H1 (cell line): ENCODE data around the gene CYP11A1. TPM values are rescaled to one million over a fixed set of nuclear protein-coding genes. Genes with fewer than 3 reads are reported as not detected.

Experiments
- CTCF ChIA-PET: fragments of 300-600 bp; sonication (Branson Sonifier 250); formaldehyde crosslinking; loops from one replicate; lab custom pipeline; 2021; ENCODE audit not compliant: partially characterized antibody; lab: Charles Lee
- POLR2A ChIA-PET: fragments of 300-600 bp; sonication (Branson Sonifier 250); formaldehyde crosslinking; loops from one replicate; lab custom pipeline; 2021; ENCODE audit warnings: inconsistent platforms; ENCODE audit not compliant: partially characterized antibody; lab: Charles Lee
- DNase-seq, 2 experiments: peaks; one replicate each; pipeline versions ENCODE4 v3.0.0 to v3.0.0-alpha.2; 2010 to 2022; ENCODE audit warnings: low spot score in 2 of 2, low read depth in 1 of 2, mixed read lengths in 1 of 2
- FAIRE-seq: peaks from 2 replicates; lab custom pipeline; 2011; peaks lifted over from hg19 to GRCh38; lab: Jason Lieb, UNC
- H2AFZ ChIP-seq: 2 replicates; pipeline ENCODE4 v1.8.1; 2012; ENCODE audit warnings: low read length, inconsistent platforms
- H2AK5ac ChIP-seq: 2 replicates; pipeline ENCODE4 v1.6.1; 2013; ENCODE audit warnings: low read depth, low read length
- H2BK120ac ChIP-seq: replicated peaks from 2 replicates; pipeline ENCODE3; 2013; ENCODE audit warnings: low read depth, low read length, inconsistent platforms
- H2BK12ac ChIP-seq: 2 replicates; pipeline ENCODE4 v1.6.1; 2013; ENCODE audit warnings: low read depth, low read length
- H2BK15ac ChIP-seq: 2 replicates; pipeline ENCODE4 v1.6.1; 2013; ENCODE audit warnings: low read length
- H2BK20ac ChIP-seq: 2 replicates; pipeline ENCODE4 v1.6.1; 2013; ENCODE audit warnings: low read length
- H2BK5ac ChIP-seq: 2 replicates; pipeline ENCODE4 v1.6.1; 2013; ENCODE audit warnings: low read depth, low read length
- H3K14ac ChIP-seq: 2 replicates; pipeline ENCODE4 v1.6.1; 2013; ENCODE audit warnings: inconsistent platforms; ENCODE audit not compliant: insufficient read length
- H3K18ac ChIP-seq: 2 replicates; pipeline ENCODE4 v1.6.1; 2013; ENCODE audit warnings: low read length; ENCODE audit errors: extremely low read depth
- H3K23ac ChIP-seq: 2 replicates; pipeline ENCODE4 v1.6.1; 2013; ENCODE audit warnings: inconsistent platforms; ENCODE audit not compliant: insufficient read length
- H3K23me2 ChIP-seq: 2 replicates; pipeline ENCODE4 v1.6.1; 2013; ENCODE audit warnings: low read depth, low read length
- H3K27ac ChIP-seq: 2 replicates; pipeline ENCODE4 v1.6.1; 2011; ENCODE audit warnings: low read depth, low read length, inconsistent platforms
- H3K27me3 ChIP-seq, 4 experiments: replicated peaks in 1 of 4; 1 replicate in 1 of 4; 2 replicates in 3 of 4; pipeline versions ENCODE4 v1.6.1 to v1.8.1; 2011 to 2013; ENCODE audit warnings: low read length in 3 of 4, mild to moderate bottlenecking in 3 of 4, inconsistent platforms in 2 of 4, mixed read lengths in 2 of 4, moderate library complexity in 1 of 4; ENCODE audit not compliant: control insufficient read depth in 3 of 4, insufficient read depth in 3 of 4; ENCODE audit errors: extremely low read depth in 1 of 4
- H3K36me3 ChIP-seq, 4 experiments: 2 replicates each; pipeline versions ENCODE4 v1.6.1 to v1.8.1; 2011 to 2013; ENCODE audit warnings: mild to moderate bottlenecking in 4 of 4, low read length in 3 of 4, moderate library complexity in 2 of 4, control low read depth in 1 of 4, inconsistent platforms in 1 of 4; ENCODE audit not compliant: insufficient read depth in 4 of 4, control insufficient read depth in 2 of 4
- H3K4ac ChIP-seq: replicated peaks from 2 replicates; pipeline ENCODE3; 2013; ENCODE audit warnings: low read length, low read depth, mixed read lengths, inconsistent platforms; ENCODE audit not compliant: insufficient read length
- H3K4me1 ChIP-seq, 4 experiments: replicated peaks in 1 of 4; 1 replicate in 1 of 4; 2 replicates in 3 of 4; pipeline versions ENCODE4 v1.6.1 to v1.8.1; 2011 to 2013; ENCODE audit warnings: low read length in 3 of 4, inconsistent platforms in 2 of 4, mixed read lengths in 1 of 4; ENCODE audit not compliant: insufficient read depth in 4 of 4, control insufficient read depth in 3 of 4
- H3K4me2 ChIP-seq, 2 experiments: 2 replicates each; pipeline versions ENCODE4 v1.6.1 to v1.8.1; 2011 to 2013; ENCODE audit warnings: low read depth in 2 of 2, low read length in 2 of 2, control low read depth in 1 of 2, inconsistent platforms in 1 of 2, mild to moderate bottlenecking in 1 of 2; ENCODE audit not compliant: insufficient read depth in 1 of 2
- H3K4me3 ChIP-seq, 4 experiments: fragments of 200-600, 300-600 bp in 1 of 4; sonication (generic), shearing (Covaris generic), sonication (Bioruptor Twin) in 1 of 4; 2 replicates each; pipeline versions ENCODE4 v1.5.1 to v1.8.1; 2011 to 2016; ENCODE audit warnings: low read length in 4 of 4, low read depth in 3 of 4, control low read depth in 2 of 4, inconsistent platforms in 2 of 4, mild to moderate bottlenecking in 2 of 4, mixed read lengths in 1 of 4, moderate library complexity in 1 of 4; ENCODE audit not compliant: insufficient read depth in 2 of 4; ENCODE audit errors: extremely low read depth in 1 of 4
- H3K56ac ChIP-seq: replicated peaks from 2 replicates; pipeline ENCODE3; 2013; ENCODE audit warnings: low read depth, mild to moderate bottlenecking, mixed read lengths, low read length, inconsistent platforms; ENCODE audit not compliant: insufficient read length
- H3K79me1 ChIP-seq: 2 replicates; pipeline ENCODE4 v1.6.1; 2013; ENCODE audit warnings: low read depth, low read length, control low read depth
- H3K79me2 ChIP-seq, 2 experiments: 2 replicates each; pipeline versions ENCODE4 v1.6.1 to v1.8.1; 2012 to 2013; ENCODE audit warnings: low read length in 2 of 2, mild to moderate bottlenecking in 2 of 2, inconsistent platforms in 1 of 2; ENCODE audit not compliant: insufficient read depth in 2 of 2, control insufficient read depth in 1 of 2
- H3K9ac ChIP-seq, 4 experiments: replicated peaks in 1 of 4; 1 replicate in 1 of 4; 2 replicates in 3 of 4; pipeline versions ENCODE4 v1.6.1 to v1.8.1; 2011 to 2013; ENCODE audit warnings: low read depth in 3 of 4, low read length in 3 of 4, control low read depth in 2 of 4, mild to moderate bottlenecking in 2 of 4, moderate library complexity in 2 of 4, inconsistent platforms in 1 of 4; ENCODE audit errors: extremely low read depth in 1 of 4
- H3K9me3 ChIP-seq, 2 experiments: 2 replicates each; pipeline versions ENCODE4 v1.6.1 to v1.8.1; 2012 to 2013; ENCODE audit warnings: mild to moderate bottlenecking in 2 of 2, moderate library complexity in 2 of 2, control low read depth in 1 of 2, inconsistent platforms in 1 of 2, low read depth in 1 of 2, low read length in 1 of 2, mixed read lengths in 1 of 2; ENCODE audit not compliant: insufficient read depth in 2 of 2
- H4K20me1 ChIP-seq, 2 experiments: replicated peaks in 1 of 2; 2 replicates each; pipeline versions ENCODE3 to v1.8.1; 2011 to 2013; ENCODE audit warnings: inconsistent platforms in 2 of 2, low read length in 2 of 2, mild to moderate bottlenecking in 1 of 2; ENCODE audit not compliant: insufficient read depth in 2 of 2, control insufficient read depth in 1 of 2
- H4K5ac ChIP-seq: 2 replicates; pipeline ENCODE4 v1.6.1; 2013; ENCODE audit warnings: low read length, low read depth, mixed read lengths, inconsistent platforms; ENCODE audit not compliant: insufficient read length
- H4K8ac ChIP-seq: 2 replicates; pipeline ENCODE4 v1.8.0; 2013; ENCODE audit warnings: mild to moderate bottlenecking, moderate library complexity, low read length, inconsistent platforms; ENCODE audit not compliant: insufficient read depth; ENCODE audit errors: extremely low read depth
- H4K91ac ChIP-seq: replicated peaks from 2 replicates; pipeline ENCODE3; 2013; ENCODE audit warnings: low read length, mixed read lengths, inconsistent platforms; ENCODE audit not compliant: insufficient read length
- ATF2 ChIP-seq: IDR thresholded peaks from 2 replicates; pipeline ENCODE4 v1.6.1; 2012; ENCODE audit warnings: low read length, inconsistent platforms
- BCL11A ChIP-seq, 2 experiments: IDR thresholded peaks; one replicate each; pipeline ENCODE4 v1.6.1; 2011; ENCODE audit warnings: low read depth in 2 of 2, low read length in 2 of 2, mild to moderate bottlenecking in 2 of 2
- BRCA1 ChIP-seq: IDR thresholded peaks from 2 replicates; pipeline ENCODE4 v1.6.1; 2012; ENCODE audit warnings: low read depth, low read length, improper control_type of control experiment
- CHD2 ChIP-seq: IDR thresholded peaks from 2 replicates; pipeline ENCODE4 v1.6.1; 2012; ENCODE audit warnings: low read length, improper control_type of control experiment
- EGR1 ChIP-seq: IDR thresholded peaks from 2 replicates; pipeline ENCODE4 v1.6.1; 2011; ENCODE audit warnings: low read depth, low read length, borderline replicate concordance
- EZH2 ChIP-seq: fragments of 200-600 bp; sonication (generic); IDR thresholded peaks from 2 replicates; pipeline ENCODE4 v1.7.1; 2012; ENCODE audit warnings: low read depth, mild to moderate bottlenecking, moderate library complexity, low read length, inconsistent platforms; ENCODE audit not compliant: severe bottlenecking
- HDAC2 ChIP-seq, 2 experiments: fragments of 300-600 bp in 1 of 2; sonication (generic) in 1 of 2; IDR thresholded peaks; 2 replicates each; pipeline ENCODE4 v1.6.1; 2011 to 2012; ENCODE audit warnings: low read depth in 2 of 2, low read length in 2 of 2, mild to moderate bottlenecking in 2 of 2, moderate library complexity in 2 of 2, borderline replicate concordance in 1 of 2, inconsistent platforms in 1 of 2
- SAP30 ChIP-seq: fragments of 300-600 bp; sonication (generic); IDR thresholded peaks from 2 replicates; pipeline ENCODE4 v1.7.1; 2012; ENCODE audit warnings: low read length, moderate library complexity, mild to moderate bottlenecking, inconsistent platforms; ENCODE audit not compliant: insufficient read depth, insufficient replicate concordance
- SP4 ChIP-seq: IDR thresholded peaks from 2 replicates; pipeline ENCODE4 v1.6.1; 2012; ENCODE audit warnings: low read length, inconsistent platforms
- WGBS, 2 experiments: shearing (Covaris generic) in 1 of 2; methylation state at CpG; one replicate each; pipeline versions ENCODE4 v1.1.6 to v1.1.7; 2013 to 2015; ENCODE audit warnings: low lambda C conversion rate in 2 of 2, mixed read lengths in 2 of 2, inconsistent platforms in 1 of 2, low coverage in 1 of 2, missing lambda C conversion rate in 1 of 2; ENCODE audit not compliant: insufficient replicate concordance in 2 of 2, insufficient coverage in 1 of 2, insufficient read length in 1 of 2; ENCODE audit errors: extremely low coverage in 1 of 2, missing lambda C conversion rate in 1 of 2; 5-methylcytosine and 5-hydroxymethylcytosine counted together
- polyA plus RNA-seq, 7 experiments: library from polyadenylated mRNA; depleted of rRNA in 3 of 7; stranded (reverse) in 5 of 7; unstranded in 2 of 7; fragments of >200 nt in 5 of 7; fragments of 200-250 nt in 2 of 7; gene quantifications; 1 replicate in 5 of 7; 2 replicates in 1 of 7; 4 replicates in 1 of 7; pipeline versions ENCODE4 v1.2.1 to v1.2.3, GENCODE V29; 2011 to 2013; ENCODE audit warnings: missing spikeins in 2 of 7, mixed read lengths in 2 of 7
- total RNA-seq: library from RNA; stranded (reverse); fragmentation: NEBNext Ultra II Directional; extraction: Animal tissue kit (Norgen Biotek cat#: 25700); gene quantifications from 2 replicates; pipeline ENCODE4 v1.2.1, GENCODE V29; 2021

CYP11A1 gene
- total and polyA plus RNA-seq, 2 of the 8 experiments (the other 6 are each of a cell fraction or from before 2014, with no cell fraction given) = 1.9 to 7.2 TPM

GRCh38 chr15:74397239-74398068 lies 30.0 kb upstream of the CYP11A1 start:
- Histone ChIP-seq H3K56ac (no peak overlapping the region), H2AK5ac (peak overlapping the region; percentile 9; the same call in 1 of the 2 replicates), H2BK12ac (peak overlapping the region; percentile 50; the same call in 1 of the 2 replicates), H2BK20ac (no peak overlapping the region), H3K23me2 (no peaks in the 10 kb centered on the region; the same call in 1 of the 2 replicates), H3K23ac (no peak overlapping the region), H3K36me3 (no peaks in the 10 kb centered on the region), H3K4me1 (peaks cover 0 to 10% (median 7%) of the 10 kb centered on the region in 4 experiments; a peak in 4 of 7 replicates), H2AFZ (no peak overlapping the region), H3K9me3 (no peaks in the 10 kb centered on the region), H2BK15ac (0 out of 2 replicates have a peak overlapping the region, but pooled peaks have one; percentile 29), H3K79me1 (no peaks in the 10 kb centered on the region), H3K18ac (no peak overlapping the region), H3K27ac (no peak overlapping the region), H3K4me3 (no peak overlapping the region), H4K8ac (no peak overlapping the region), H3K4ac (no peak overlapping the region), H4K20me1 (no peaks in the 10 kb centered on the region), H3K4me2 (no peak overlapping the region), H4K5ac (no peak overlapping the region), H4K91ac (peak overlapping the region; percentile 70), H3K9ac (no peak overlapping the region), H3K27me3 (no peaks in the 10 kb centered on the region), H2BK5ac (no peak overlapping the region), H3K14ac (no peak overlapping the region), H3K79me2 (no peaks in the 10 kb centered on the region), H2BK120ac (no peak overlapping the region)
- ChIA-PET POLR2A (interaction anchor here (0.6 kb wide), 1 partner anchor 140 kb away, joined by 3 read pairs; no protein-coding TSS in a partner anchor), CTCF (interaction anchor here (1.2 to 36.8 kb wide), 2 partner anchors 10 to 39 kb away, joined by 3 to 1311 read pairs; partner anchors contain the start of gene SEMA7A)
- 85% methylated on average over 3 of the region's 6 CpGs; no CpG with 5 or more reads in 1 of the 2 experiments for WGBS, 2 experiments
- FAIRE-seq (no peak), DNase-seq (no peak)
- TF ChIP-seq SAP30 (no peak), HDAC2 (IDR thresholded peaks at IDR 0.05; ENCODE audit: borderline replicate concordance in 1 of 2, low read depth in 2 of 2, low read length in 2 of 2) (no peak), CHD2 (no peak), BCL11A (IDR thresholded peaks at IDR 0.05; ENCODE audit: low read depth in 2 of 2, low read length in 2 of 2) (no peak), EZH2 (no peak), BRCA1 (no peak), SP4 (no peak), ATF2 (no peak), EGR1 (no peak)
